Measurements from ENCODE around the gene AVP.
"Not testable (repeated sequence)": the region's sequence is repeated elsewhere in the genome, so short reads cannot be mapped to it uniquely, and the experiment has no call there.

AVP gene, protein sequence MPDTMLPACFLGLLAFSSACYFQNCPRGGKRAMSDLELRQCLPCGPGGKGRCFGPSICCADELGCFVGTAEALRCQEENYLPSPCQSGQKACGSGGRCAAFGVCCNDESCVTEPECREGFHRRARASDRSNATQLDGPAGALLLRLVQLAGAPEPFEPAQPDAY

GRCh38 chr20:3084283-3084985, at the start of gene AVP:
TSS of gene AVP (minus strand) at chr20:3084724. CDS start at chr20:3084674, 50 bp downstream.
- in situ Hi-C loops (cut with MboI; ENCODE audit: low sequenced_read_pairs), result no loop called here

GRCh38 chr20:3134151-3134550, 49.6 kb upstream of the AVP start:
- in situ Hi-C loops (cut with MboI; ENCODE audit: low sequenced_read_pairs), result no loop called here

- in situ Hi-C loops (cut with MboI; ENCODE audit: low sequenced_read_pairs), result no loop called here
Measured at GRCh38 chr20:3133155-3133554, 48.6 kb upstream of the AVP start.

DNA sequence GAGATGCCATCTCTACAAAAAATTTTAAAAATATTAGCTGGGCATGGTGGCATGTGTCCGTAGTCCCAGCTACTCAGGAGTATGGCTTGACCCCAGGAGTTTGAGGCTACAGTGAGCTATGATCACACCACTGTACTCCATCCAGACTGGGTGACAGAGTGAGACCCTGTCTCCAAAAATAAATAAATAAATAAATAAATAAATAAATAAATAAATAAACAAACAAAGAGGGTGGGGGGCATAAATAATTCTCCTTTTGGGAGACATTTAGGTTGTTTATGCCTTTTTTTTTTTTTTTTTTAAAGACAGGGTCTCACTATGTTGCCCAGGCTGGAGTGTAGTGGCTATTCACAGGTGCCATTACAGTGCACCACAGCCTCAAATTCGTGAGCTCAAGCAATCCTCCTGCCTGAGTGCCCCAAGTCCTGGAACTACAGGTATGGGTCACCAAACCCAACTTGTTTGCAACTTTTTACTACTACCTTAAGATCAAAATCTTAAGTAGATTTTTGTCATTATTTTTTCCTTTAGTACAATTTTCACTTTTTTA, 45.6 kb upstream of the AVP start:
- in situ Hi-C loops (cut with MboI; ENCODE audit: low sequenced_read_pairs), result no loop called here

- in situ Hi-C loops (cut with MboI; ENCODE audit: low sequenced_read_pairs), result no loop called here
Measured at GRCh38 chr20:3129094-3129493, 44.6 kb upstream of the AVP start.

GRCh38 chr20:3128275-3128984, 43.9 kb upstream of the AVP start:
- in situ Hi-C loops (cut with MboI; ENCODE audit: low sequenced_read_pairs), result no loop called here

DNA sequence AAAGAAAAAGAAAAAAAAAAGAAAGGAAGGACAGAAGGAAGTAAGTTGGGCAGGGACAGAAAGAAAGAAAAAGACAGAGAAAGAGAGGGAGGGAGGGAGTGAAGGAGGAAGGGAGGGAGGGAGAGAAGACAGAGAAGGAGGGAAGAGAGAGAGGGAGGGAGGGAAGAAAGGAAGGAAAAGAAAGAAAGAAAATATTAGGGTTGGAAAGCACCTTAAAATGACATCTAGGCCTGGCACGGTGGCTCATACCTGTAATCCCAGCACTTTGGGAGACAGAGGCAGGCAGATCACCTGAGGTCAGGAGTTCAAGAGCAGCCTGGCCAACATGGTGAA, 42.0 kb upstream of the AVP start:
- in situ Hi-C loops (cut with MboI; ENCODE audit: low sequenced_read_pairs), result no loop called here

GRCh38 chr20:3125776-3126526, 41.4 kb upstream of the AVP start:
- in situ Hi-C loops (cut with MboI; ENCODE audit: low sequenced_read_pairs), result not testable (repeated sequence)

GRCh38 chr20:3124773-3125560, 40.4 kb upstream of the AVP start:
- in situ Hi-C loops (cut with MboI; ENCODE audit: low sequenced_read_pairs), result not testable (repeated sequence)

DNA sequence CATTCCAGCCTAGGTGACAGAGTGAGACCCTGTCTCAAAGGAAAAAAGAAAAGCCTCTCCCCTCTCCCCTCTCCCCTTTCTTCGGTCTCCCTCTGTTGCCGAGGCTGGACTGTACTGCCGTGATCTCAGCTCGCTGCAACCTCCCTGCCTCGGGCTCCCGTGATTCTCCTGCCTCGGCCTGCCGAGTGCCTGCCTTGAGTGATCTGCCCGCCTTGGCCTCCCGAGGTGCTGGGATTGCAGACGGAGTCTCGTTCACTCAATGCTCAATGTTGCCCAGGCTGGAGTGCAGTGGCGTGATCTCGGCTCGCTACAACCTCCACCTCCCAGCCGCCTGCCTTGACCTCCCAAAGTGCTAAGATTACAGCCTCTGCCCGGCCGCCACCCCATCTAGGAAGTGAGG, 39.6 kb upstream of the AVP start:
- in situ Hi-C loops (cut with MboI; ENCODE audit: low sequenced_read_pairs), result not testable (repeated sequence)

DNA sequence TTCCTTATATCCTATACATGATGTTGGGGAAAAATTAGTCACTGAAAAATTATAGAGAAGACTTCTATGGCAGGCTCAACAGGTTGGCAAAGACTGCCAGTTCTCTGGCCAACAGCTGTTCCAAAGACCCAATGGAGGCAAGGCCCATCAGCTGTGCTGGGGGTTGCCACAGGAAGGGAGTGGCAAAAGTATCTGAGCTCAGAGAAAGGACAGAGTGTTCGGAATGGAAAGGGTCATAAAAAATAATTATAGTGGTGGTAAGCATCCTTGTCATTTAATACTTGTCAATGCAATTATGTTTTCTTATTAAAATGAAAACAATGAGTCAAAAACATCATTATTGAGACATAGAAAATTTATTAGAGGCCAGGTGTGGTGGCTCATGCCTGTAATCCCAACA, 39.0 kb upstream of the AVP start:
- in situ Hi-C loops (cut with MboI; ENCODE audit: low sequenced_read_pairs), result no loop called here

DNA sequence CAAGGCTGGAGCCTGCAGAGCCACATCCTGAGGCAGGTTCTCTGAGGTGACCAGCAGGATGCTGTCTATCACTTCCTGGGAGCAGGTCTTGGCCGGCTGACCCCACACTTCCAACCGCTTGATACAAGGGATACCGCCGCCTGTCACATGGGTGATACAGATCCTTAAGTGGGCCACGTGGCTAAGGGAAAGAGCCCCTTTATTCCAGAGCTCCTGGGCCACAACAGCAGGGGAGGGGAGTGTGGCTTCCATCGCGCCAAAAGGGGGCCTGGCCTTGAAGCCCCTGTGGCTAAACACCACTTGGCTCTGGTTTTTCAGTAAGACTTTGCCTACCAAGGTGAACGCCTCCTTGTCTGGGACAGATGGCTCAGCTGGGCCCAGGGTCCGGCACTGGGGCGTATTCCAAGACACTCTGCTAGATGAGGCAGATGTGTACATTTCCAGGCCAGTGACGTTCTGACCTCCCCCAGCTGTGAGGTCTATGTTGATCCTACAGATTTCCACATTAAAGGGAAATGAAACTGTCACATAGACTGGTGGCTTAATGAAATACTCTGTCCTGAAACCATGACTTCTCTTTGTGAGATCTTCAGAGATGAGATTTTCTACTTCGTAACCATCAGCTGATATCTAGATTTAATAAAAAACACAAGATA, 37.6 kb upstream of the AVP start:
- in situ Hi-C loops (cut with MboI; ENCODE audit: low sequenced_read_pairs), result no loop called here

- in situ Hi-C loops (cut with MboI; ENCODE audit: low sequenced_read_pairs), result no loop called here
Measured at GRCh38 chr20:3121271-3121911, 36.9 kb upstream of the AVP start.

DNA sequence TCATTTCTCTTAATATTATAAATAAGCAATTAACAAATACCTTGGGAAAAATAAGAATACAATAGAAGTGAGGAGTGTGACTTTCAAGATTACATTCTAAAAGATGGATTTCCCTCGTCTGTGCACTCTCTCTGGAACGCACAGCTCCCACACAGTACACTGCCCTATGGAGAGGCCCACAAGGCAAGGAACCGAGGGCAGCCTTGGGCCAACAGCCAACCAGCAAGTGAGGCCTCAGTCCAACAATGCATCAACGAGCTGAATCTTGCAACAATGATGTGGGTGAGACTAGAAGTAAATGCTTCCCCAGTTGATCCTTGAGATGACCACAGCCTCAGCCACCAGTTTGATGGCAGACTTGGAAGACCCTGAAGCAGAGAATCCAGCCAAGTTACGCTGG, 34.5 kb upstream of the AVP start:
- in situ Hi-C loops (cut with MboI; ENCODE audit: low sequenced_read_pairs), result no loop called here

- in situ Hi-C loops (cut with MboI; ENCODE audit: low sequenced_read_pairs), result not testable (repeated sequence)
Measured at GRCh38 chr20:3117839-3118379, 33.4 kb upstream of the AVP start.

DNA sequence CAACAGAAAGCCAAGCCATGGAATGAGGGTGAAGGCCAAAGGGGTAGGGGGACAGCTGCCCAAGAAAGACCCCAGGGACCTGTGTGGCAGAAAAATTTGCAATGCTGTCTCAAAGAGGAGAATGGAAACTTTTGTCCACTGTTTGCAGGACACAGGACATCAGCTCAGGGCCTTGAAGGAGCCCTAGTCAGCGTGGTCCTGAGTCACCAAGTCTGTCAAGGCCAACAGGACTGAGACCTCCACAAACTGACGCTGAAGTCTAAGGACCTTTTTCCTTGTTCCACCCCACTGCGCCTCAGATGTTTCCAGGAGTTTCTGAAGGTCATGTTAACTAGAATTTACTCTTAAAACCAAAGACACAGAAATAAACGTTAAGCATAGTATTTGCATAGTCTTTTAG, 31.8 kb upstream of the AVP start:
- in situ Hi-C loops (cut with MboI; ENCODE audit: low sequenced_read_pairs), result no loop called here

DNA sequence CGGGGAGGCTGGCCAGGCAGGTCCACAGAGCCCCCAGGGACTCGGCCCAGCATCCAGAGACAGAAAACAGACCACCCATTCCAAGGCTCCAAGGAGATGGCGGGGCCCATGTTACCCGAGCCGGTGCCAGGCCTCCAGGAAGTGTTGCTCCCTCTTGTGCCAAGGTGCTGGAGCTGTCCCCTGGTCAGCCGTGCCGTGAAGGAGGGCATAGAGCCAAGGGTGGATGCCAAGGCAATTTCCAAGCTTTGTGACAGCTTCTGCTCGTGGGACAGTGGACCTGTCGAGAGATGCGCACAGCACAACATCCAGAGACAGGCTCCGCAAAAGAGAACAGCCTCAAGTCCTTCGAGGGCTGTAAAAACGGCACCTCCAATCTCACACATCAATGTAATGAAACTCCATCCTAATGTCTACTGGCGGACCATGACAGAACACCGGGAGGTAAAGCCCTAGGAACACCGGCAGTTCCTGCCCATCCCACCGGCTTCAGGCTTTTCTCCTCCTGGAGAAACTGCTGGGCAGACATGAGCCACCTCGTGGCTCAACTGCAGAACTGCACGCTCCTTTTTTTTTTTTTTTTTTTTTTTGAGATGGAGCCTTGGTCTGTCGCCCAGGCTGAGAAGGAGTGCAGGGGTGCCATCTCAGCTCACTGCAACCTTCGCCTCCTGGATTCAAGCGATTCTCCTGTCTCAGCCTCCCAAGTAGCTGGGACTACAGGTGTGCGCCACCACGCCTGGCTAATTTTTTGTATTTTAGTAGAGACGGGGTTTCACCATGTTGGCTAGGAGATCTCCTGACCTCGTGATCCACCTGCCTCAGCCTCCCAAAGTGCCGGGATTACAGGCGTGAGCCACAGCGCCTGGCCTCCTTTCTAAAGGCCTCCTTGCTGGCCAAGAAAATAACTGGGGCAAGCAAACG, 30.9 kb upstream of the AVP start:
- in situ Hi-C loops (cut with MboI; ENCODE audit: low sequenced_read_pairs), result no loop called here

- in situ Hi-C loops (cut with MboI; ENCODE audit: low sequenced_read_pairs), result no loop called here
Measured at GRCh38 chr20:3111995-3112394, 27.5 kb upstream of the AVP start.

Measured in HL-60/S4 treated with retinoic acid at 250 ng/mL for 4 days and 3 days (cell line).